ENCODE results near the gene DVL2.

DNA sequence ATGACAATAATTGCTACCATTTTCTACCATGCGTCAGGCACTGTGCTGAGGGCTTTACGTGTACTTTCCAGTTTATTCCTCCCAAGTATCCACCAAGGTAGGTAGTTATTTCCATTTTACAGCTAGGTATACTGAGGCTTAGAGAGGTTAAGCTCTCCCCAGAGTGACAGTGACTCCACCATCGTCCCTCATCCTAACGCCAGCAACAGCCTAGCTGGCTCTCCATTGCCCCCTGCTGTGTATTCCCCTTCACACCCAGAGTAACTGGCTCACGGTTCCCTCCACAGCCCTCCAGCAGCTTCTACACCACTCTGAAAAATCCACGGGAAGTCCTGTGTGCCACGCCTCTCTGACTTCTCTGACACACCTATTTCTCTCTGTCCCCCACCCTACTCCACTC is 48.1 kb downstream of the DVL2 start:
- TF ChIP-seq, protein P1, sequence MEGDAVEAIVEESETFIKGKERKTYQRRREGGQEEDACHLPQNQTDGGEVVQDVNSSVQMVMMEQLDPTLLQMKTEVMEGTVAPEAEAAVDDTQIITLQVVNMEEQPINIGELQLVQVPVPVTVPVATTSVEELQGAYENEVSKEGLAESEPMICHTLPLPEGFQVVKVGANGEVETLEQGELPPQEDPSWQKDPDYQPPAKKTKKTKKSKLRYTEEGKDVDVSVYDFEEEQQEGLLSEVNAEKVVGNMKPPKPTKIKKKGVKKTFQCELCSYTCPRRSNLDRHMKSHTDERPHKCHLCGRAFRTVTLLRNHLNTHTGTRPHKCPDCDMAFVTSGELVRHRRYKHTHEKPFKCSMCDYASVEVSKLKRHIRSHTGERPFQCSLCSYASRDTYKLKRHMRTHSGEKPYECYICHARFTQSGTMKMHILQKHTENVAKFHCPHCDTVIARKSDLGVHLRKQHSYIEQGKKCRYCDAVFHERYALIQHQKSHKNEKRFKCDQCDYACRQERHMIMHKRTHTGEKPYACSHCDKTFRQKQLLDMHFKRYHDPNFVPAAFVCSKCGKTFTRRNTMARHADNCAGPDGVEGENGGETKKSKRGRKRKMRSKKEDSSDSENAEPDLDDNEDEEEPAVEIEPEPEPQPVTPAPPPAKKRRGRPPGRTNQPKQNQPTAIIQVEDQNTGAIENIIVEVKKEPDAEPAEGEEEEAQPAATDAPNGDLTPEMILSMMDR (IDR thresholded peaks at IDR 0.05) = peak in 1 of 6 experiments; percentile 15
- no peak for TF ChIP-seq POLR2A (IDR thresholded peaks at IDR 0.05)
